Nephron (organoid): ENCODE data around the gene PIGN.

Source experiments
- H3K27ac Mint-ChIP-seq, 3 experiments: 2 replicates each; pipeline ENCODE4 v1.8.0; 2020; ENCODE audit warnings: mixed read lengths in 3 of 3, mild to moderate bottlenecking in 2 of 3, moderate library complexity in 1 of 3
- H3K27me3 Mint-ChIP-seq: 2 replicates; pipeline ENCODE4 v1.8.0; 2021; ENCODE audit warnings: low read depth, mild to moderate bottlenecking, moderate library complexity, mixed read lengths
- H3K36me3 Mint-ChIP-seq: 2 replicates; pipeline ENCODE4 v1.8.0; 2020; ENCODE audit warnings: low read depth, mixed read lengths
- H3K4me1 Mint-ChIP-seq: 2 replicates; pipeline ENCODE4 v1.8.0; 2020; ENCODE audit warnings: mixed read lengths
- H3K4me3 Mint-ChIP-seq, 3 experiments: 2 replicates each; pipeline ENCODE4 v1.8.0; 2020; ENCODE audit warnings: mild to moderate bottlenecking in 3 of 3, mixed read lengths in 3 of 3, moderate library complexity in 2 of 3
- H3K9me3 Mint-ChIP-seq: 2 replicates; pipeline ENCODE4 v1.8.0; 2020; ENCODE audit warnings: mixed read lengths
- TF ChIP-seq, protein P1 (sequence below), 3 experiments: fragments of 200-600 bp; sonication (generic); IDR thresholded peaks; one replicate each; pipeline ENCODE4 v1.5.0; 2021; ENCODE audit warnings: antibody characterized with exemption in 3 of 3; ENCODE audit not compliant: unreplicated experiment in 3 of 3

Gene PIGN

DNA sequence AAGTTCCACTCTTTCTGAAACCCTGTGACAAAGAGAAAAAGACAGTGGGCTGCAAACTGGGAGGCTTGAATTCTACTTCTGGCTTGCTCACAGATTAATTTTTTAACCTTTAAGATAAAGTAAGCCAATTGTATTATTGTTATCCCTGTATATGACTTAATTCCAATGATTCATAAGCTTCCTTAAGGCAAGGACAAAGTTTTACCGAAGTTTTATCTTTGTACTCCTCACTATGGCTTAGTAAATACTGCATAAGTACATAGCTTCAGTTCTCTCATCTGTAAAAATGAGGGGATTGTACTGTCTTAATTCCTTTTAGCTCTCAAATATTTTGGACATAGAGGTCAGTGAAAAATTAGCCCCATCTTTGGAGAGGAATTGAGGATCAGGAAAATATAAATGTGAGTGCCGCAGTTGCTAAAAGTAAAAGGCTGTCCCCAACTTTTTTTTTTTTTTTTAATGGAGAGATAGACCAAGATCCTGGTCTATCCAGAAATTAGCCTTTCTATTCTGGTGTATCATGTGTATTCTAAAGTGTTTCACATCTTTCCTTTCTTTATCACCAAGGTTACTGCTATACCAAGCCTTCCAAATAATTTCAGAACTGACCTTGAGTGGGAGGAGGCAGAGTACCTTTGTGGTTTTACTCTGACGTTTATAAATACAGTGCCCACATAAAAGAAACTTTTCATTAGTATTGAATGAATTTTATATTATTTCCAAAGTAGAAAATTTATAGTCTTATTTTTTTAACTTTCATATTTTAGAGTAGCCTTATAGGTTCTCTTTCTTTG lies 13.5 kb upstream of the PIGN start:
- TF ChIP-seq, protein P1, sequence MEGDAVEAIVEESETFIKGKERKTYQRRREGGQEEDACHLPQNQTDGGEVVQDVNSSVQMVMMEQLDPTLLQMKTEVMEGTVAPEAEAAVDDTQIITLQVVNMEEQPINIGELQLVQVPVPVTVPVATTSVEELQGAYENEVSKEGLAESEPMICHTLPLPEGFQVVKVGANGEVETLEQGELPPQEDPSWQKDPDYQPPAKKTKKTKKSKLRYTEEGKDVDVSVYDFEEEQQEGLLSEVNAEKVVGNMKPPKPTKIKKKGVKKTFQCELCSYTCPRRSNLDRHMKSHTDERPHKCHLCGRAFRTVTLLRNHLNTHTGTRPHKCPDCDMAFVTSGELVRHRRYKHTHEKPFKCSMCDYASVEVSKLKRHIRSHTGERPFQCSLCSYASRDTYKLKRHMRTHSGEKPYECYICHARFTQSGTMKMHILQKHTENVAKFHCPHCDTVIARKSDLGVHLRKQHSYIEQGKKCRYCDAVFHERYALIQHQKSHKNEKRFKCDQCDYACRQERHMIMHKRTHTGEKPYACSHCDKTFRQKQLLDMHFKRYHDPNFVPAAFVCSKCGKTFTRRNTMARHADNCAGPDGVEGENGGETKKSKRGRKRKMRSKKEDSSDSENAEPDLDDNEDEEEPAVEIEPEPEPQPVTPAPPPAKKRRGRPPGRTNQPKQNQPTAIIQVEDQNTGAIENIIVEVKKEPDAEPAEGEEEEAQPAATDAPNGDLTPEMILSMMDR (IDR thresholded peaks at IDR 0.05; ENCODE audit: unreplicated experiment in 3 of 3): no peak
- Mint-ChIP-seq H3K9me3 (no peaks in the 10 kb centered on the region), H3K36me3 (no peaks in the 10 kb centered on the region), H3K4me3 (no peak overlapping the region), H3K27ac (no peak overlapping the region), H3K4me1 (no peaks in the 10 kb centered on the region), H3K27me3 (no peaks in the 10 kb centered on the region)

DNA sequence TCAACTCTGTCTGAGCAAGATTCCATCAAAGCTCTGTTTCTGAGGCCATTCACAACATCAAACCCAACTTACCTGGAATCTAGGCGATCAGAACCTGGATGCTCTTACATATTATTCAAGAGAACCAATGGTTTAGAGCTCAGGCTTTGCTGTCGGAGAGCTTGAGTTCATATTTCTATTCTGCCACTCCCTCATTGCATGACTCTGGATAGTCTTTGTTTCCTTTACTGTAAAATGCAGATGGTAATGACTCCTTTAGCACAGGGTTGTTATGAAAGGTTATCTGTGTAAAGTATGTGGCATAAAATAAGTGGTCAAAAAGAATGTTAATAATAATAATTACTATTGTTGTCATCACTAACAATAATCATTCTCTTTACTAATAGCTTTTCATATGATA lies 12.8 kb upstream of the PIGN start:
- no peaks in the 10 kb centered on the region for H3K9me3 Mint-ChIP-seq

DNA sequence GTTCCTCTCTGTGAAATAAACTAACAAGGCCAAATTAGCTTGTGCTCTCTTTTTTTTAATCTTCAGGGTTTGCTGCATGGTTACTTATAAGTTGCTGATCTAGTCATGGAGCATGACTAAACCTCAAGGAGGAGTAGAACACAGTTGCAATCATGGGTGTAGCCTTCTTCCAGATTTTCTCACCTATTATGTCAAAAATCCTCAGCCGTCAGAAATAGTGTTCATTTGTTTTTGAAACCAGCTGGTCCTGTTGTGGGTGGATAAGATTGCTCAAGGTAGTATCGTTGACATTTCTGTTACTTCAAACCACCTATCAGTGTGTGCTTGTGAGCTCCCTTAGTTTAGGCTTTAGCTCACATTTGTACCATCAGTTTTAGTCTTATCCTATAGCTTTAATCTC lies 11.4 kb upstream of the PIGN start:
- TF ChIP-seq, protein P1 (IDR thresholded peaks at IDR 0.05; ENCODE audit: unreplicated experiment in 3 of 3): no peak
- Mint-ChIP-seq H3K36me3 (peaks cover 2% of the 10 kb centered on the region), H3K9me3 (peaks cover under 1% of the 10 kb centered on the region), H3K4me3 (no peak overlapping the region), H3K4me1 (no peaks in the 10 kb centered on the region), H3K27ac (no peak overlapping the region), H3K27me3 (no peaks in the 10 kb centered on the region)

More for the DNA sequence above, 12.8 kb upstream of the PIGN start:
- Mint-ChIP-seq H3K4me3 (no peak overlapping the region), H3K36me3 (no peaks in the 10 kb centered on the region), H3K27me3 (no peaks in the 10 kb centered on the region), H3K4me1 (no peaks in the 10 kb centered on the region), H3K27ac (no peak overlapping the region)
- TF ChIP-seq, protein P1 (IDR thresholded peaks at IDR 0.05; ENCODE audit: unreplicated experiment in 3 of 3): no peak

DNA sequence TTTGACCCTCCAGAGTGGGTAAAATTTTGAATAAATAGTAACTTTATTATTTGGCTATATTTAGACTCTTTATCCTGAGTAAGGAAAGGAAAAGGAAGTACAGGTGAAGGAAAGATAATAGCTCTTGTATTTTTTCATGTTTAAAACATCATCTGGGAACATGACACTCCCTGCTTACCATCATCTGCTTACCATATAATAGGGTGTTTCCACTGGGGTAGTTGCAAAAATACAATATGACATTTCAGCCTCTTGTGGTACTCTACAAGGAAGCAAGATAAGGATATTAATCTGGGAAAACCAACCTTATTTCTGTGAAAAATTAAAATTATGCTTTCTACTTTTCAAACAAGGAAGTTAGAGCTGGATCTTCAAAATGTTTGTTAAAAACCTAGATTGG lies 10.1 kb upstream of the PIGN start:
- no peak overlapping the region for H3K27ac Mint-ChIP-seq
- TF ChIP-seq, protein P1 (IDR thresholded peaks at IDR 0.05; ENCODE audit: unreplicated experiment in 3 of 3): no peak
- H3K27me3 Mint-ChIP-seq: no peaks in the 10 kb centered on the region
- no peak overlapping the region for H3K4me3 Mint-ChIP-seq
- no peaks in the 10 kb centered on the region for H3K4me1 Mint-ChIP-seq
- H3K9me3 Mint-ChIP-seq: peaks cover 8% of the 10 kb centered on the region
- peaks cover 11% of the 10 kb centered on the region for H3K36me3 Mint-ChIP-seq

DNA sequence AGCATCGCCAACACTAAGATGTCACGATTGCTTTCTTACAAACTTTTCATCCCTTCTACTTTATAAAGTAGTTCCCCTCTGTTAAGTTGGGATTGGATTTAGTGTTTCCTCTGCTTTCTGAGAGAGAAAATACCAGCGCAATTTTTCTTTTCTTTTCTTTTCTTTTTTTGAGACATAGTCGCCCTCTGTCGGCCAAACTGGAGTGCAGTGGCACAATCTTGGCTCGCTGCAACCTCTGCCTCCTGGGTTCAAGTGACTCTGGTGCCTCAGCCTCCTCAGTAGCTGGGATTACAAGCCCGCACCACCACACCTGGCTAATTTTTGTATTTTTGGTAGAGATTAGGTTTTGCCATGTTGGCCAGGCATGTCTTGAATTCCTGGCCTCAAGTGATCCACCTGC lies 9.2 kb upstream of the PIGN start:
- Mint-ChIP-seq H3K36me3 (peaks cover 11% of the 10 kb centered on the region), H3K27ac (no peak overlapping the region), H3K9me3 (peaks cover 8% of the 10 kb centered on the region), H3K4me1 (no peaks in the 10 kb centered on the region), H3K27me3 (no peaks in the 10 kb centered on the region), H3K4me3 (no peak overlapping the region)
- TF ChIP-seq, protein P1 (IDR thresholded peaks at IDR 0.05; ENCODE audit: unreplicated experiment in 3 of 3): no peak

DNA sequence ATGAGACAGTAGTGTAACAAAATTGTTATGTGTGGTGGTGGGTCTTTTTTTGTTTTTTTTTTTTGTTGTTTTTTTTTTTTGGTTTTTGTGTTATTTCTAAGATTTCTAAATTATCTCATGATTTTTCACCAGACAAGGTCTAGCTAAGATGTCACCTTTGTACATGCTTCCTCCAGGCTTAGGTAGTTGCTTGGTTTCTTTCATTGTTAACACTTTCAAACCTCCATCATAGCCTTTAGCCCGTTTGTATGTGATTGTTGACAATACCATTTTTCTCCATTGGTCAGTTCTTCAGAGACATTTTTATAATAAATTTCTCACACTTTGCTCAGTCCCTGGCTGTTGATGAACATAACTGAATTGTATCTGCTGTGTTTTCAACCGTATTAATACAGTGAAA lies 2.4 kb upstream of the PIGN start:
- no peak overlapping the region for H3K27ac Mint-ChIP-seq

More for the DNA sequence above, 2.4 kb upstream of the PIGN start:
- peaks cover 15% of the 10 kb centered on the region for H3K36me3 Mint-ChIP-seq
- peaks cover 27% of the 10 kb centered on the region for H3K4me1 Mint-ChIP-seq
- TF ChIP-seq, protein P1 (IDR thresholded peaks at IDR 0.05; ENCODE audit: unreplicated experiment in 3 of 3): no peak
- H3K9me3 Mint-ChIP-seq: peaks cover 8% of the 10 kb centered on the region
- H3K27me3 Mint-ChIP-seq: no peaks in the 10 kb centered on the region
- H3K4me3 Mint-ChIP-seq: peak overlapping the region; percentile 92 to 100 (median 97)
